GM20431 (cell line): ENCODE measurements around the gene SLC37A1.

Experiments used
- in situ Hi-C: fragments of 300-500 bp; cut with MseI, MboI; formaldehyde crosslinking; loops from one replicate; pipeline ENCODE4 v1.15.0; 2020; ENCODE audit warnings: low sequenced_read_pairs; ENCODE audit not compliant: unreplicated experiment

Gene SLC37A1

DNA sequence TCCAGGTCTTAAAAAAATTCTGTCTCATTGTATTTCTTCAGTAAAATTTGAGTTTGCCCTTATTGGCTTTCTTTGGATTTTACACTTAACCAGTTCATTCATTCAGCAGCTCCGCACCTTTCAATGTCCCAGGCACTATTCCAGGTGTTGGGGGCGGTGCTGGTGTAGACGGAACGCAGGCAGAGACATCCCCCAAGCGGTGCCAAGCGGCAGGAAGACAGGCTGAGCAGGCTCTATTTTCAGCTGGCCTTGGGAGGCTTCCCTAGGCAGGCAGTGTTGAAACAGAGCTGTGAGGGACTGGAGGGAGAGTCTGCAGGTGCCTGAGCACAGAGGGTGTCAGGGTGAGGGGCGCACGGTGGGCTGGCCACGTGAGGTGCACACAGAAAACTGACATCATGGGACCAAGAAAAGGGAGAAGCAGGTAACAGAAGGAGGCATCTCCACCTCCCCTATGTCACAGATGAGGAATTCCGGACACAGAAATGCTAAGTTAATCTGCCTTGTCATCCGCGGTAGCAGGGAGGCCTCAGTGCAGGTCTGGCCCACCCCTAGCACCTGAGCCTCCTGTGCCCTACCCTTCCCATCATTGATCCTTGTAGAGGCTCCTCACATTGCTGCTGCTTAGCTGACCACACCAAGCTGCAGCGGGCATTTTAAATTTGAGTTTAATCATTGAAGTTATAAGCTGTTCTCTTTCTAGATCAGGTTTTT, 40.8 kb downstream of the SLC37A1 start:
- in situ Hi-C loops, result no loop called here

DNA sequence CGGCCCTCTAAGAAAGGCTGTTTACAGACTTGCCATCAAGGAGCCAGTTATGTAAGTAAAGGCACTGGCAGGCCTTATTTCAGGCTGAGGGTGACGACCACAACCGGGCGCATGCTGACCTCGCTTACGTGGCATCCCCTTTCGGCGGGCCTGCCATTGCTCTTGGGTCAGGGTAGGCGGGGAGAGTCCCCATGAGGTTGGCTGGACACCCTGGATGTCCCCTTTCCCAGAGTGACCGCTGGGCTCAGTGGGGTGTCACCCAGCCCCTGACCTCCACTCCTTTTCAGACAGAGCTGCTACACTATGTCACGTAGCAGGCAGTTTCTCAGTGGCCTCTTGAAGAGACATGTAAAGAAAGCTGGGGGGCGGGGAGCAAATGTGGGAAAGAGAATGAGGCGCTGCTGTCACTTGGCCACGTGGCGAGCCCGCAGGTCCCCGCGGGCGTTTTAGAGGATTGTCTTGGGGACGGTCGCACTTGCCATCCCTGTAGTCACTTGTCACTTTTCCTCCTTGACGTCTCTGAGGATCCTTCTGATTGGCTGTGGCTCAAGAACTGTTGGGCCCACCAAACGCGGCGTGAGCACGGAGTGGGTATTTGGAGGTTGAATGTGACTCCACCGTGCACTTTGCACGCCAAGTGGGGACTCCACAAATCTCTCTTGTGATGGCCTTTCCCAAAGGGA, 42.2 kb downstream of the SLC37A1 start:
- in situ Hi-C loops, result no loop called here

GRCh38 chr21:42556476-42556875, 42.8 kb downstream of the SLC37A1 start:
- in situ Hi-C loops, result no loop called here

DNA sequence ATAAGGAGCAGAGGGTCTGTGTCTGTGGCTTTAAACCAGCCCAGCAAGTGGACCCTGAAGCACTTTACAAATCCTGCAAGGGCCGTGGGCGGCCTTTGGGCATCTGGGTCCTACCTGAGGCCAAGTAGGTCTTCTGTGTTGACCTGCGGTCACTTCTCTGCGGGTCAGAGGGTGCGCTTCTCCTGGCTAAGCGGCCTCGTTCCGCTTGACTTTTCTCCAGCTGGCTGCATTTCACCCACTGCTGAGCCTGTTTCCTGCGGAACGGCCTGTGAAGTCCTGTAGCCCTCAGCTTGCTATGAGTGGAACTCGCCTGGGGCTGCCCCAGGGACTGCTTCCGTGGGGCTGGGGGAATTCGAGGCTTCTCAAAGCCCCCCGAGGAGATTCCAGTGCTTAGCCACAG, 43.3 kb downstream of the SLC37A1 start:
- in situ Hi-C loops, result no loop called here

DNA sequence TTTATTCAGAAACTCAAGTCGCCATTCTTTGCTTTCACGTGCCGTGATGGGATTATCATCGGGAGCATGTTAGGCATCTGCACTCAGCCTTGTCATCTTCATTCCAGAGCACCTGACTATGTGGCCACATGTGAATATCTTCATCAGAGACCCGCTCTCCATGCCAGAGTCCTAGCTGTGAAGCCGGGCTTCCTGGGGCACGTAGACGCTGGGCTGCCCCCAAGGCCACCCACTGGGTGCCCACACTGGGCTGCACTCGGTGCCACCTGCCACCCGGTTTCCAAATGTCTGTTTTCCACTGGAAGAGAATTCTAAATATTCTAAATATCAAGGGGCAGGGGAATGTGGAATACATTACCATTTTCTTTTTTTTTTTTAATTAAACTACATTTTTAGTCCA, 43.8 kb downstream of the SLC37A1 start:
- in situ Hi-C loops, result no loop called here

DNA sequence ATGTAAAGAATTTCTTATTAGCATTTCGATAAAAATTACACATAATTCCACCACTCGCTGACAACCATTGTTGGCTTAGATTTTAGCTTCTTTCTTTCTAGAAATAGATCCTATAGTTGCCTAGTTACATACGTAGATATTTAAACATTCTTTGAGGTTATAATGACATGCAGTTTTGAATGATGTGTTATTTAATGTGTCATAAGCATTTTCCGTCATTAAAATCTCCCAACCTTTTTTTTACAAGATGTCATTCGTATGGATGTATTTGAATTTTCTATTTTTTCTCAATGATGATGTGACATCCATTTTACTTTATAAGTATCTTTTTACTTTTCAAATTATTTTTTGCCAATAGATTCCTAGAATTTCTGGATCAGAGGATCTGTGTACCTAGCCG, 44.7 kb downstream of the SLC37A1 start:
- in situ Hi-C loops, result no loop called here

GRCh38 chr21:42558846-42559245, 45.2 kb downstream of the SLC37A1 start:
- in situ Hi-C loops, result no loop called here

GRCh38 chr21:42559326-42559725, 45.7 kb downstream of the SLC37A1 start:
- in situ Hi-C loops, result no loop called here

DNA sequence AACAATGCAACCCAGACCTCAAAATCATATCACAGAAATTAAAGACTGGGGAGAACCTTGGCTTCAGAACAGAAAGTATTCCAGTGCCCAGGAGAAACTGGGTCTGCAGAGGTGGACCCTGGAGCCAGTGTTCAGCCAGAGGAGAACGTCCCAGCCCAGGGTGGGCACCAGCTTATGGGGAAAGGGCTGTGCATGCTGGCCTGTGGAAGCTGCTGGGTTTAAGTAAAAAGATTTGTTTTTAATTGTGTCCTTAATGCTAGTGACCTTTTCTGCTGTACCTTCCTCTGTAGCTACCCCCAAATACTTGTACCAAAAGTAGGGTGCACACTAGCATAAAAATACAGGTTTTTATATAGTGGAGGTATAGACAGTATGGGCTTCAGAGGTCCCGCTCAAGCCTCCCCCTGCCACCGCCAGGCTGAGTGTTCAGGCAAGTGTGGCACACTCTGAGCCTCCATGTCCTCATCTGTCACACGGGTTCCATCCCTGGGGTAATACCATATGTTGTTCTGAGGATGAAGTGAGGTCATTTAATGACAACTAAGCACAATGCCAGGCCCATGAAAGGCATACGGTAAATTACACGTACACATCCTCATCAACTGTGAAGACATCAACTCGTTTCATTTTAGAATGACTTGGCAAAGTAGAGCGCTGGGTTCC, 47.0 kb downstream of the SLC37A1 start:
- in situ Hi-C loops, result no loop called here

- in situ Hi-C loops, result no loop called here
Observed at GRCh38 chr21:42561762-42562650, 48.4 kb downstream of the SLC37A1 start.

DNA sequence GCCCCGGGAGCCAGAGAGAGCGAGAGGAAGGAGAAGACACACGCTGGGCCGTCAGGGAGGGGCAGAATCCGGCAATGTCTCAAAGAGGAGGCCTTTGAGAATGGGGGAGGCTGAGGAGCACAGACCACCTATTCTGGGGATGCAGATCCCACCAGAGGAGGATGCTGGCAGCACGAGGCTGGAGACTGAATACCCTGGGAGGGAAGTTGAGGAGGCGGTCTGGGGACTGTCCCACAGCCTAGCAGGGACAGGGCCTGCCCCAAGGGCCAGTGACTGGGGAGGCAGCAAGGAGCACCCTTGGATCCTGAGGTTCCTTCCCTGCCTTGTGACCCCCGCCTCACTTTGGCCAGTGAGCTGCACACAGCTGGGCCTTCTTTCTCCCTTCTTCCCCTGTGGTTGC, 49.2 kb downstream of the SLC37A1 start:
- in situ Hi-C loops, result no loop called here

DNA sequence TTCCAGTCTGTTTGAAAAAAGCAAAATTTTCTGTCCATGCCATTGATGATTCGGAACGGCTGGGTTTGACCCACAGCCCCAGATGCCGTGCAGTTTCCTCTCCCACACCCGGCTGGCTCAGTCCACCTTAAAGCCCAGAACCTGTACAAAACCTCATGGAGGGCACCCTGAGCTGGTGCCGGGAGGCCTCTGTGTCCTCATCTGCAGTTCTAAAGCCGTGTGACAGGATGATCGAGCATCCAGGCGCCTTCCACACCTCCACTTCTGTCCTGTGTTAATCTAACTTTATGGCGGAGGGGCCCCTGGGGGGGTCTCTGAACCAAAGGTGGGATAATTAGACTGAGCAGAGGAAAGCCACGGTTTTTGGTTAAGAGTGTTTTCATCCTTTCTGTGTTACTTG, 49.6 kb downstream of the SLC37A1 start:
- in situ Hi-C loops, result no loop called here

- in situ Hi-C loops, result no loop called here
Observed at GRCh38 chr21:42563686-42564085, 50.0 kb downstream of the SLC37A1 start.

DNA sequence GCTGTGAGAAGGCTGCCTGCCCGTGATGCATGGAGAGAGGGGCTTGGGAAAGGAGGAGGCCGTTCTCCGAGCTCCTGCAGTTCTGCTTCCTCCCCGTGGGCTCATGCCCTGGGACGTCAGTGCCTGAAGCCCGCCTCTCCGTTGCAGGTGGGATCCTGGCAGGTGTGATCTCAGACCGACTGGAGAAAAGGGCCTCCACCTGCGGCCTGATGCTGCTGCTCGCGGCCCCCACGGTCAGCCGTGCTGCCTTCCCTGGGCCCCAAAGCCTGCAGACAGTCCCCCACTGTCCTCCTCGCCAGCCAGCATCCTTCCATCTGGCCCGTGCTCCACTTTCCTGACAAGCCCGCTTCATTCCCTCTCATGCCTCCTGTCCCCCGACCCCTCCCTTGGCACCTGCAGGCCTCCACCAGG, 50.9 kb downstream of the SLC37A1 start:
- in situ Hi-C loops, result no loop called here

- in situ Hi-C loops, result no loop called here
Observed at GRCh38 chr21:42565206-42565810, 51.7 kb downstream of the SLC37A1 start.

- in situ Hi-C loops, result no loop called here
Observed at GRCh38 chr21:42565886-42566523, 52.4 kb downstream of the SLC37A1 start.

- in situ Hi-C loops, result no loop called here
Observed at GRCh38 chr21:42566524-42567213, 53.0 kb downstream of the SLC37A1 start.

DNA sequence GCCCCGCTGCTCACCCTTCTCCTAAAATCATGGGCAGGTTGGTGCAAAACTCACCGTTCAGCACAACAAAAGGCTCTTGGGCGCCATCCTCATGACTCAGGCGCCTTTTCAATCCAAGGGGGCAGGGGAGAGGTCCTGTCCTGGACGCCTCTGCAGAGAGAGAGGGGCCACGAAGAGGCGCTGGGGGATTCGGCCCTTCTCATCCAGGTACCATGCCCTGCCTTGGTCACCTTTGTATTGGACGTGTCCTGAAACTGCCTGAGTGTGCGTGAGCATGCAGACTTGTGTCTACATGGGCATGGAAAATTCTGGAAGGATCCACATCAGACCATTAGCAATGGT, 53.5 kb downstream of the SLC37A1 start:
- in situ Hi-C loops, result no loop called here

DNA sequence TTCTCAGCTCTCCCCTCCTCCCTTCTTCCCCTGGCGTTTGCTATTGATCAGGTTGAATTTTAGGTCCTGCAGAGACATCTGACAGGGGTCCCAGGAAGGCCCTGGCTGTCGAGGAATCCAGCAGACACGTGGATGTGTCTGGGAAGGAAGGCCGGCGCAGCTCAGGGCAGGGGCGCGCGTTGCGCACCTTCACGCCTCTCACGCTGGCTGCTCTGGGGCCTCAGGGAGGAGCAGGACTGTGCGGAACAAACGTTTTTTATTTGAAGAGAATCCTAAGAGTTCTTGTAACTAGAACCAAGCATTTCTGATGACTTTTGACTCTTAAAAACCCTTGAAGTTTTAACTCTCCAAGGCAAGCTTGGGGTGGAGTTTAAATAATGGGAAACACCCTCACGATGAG, 54.2 kb downstream of the SLC37A1 start:
- in situ Hi-C loops, result no loop called here
